Progenitor cell of endocrine pancreas (in vitro differentiated cells): ENCODE data around the gene LRRC72. TPM values are rescaled to one million over a fixed set of nuclear protein-coding genes. Genes with fewer than 3 reads are reported as not detected.

Source experiments
- DNase-seq: peaks from one replicate; pipeline ENCODE4 v3.0.0; 2021; ENCODE audit warnings: low spot score; ENCODE audit not compliant: unreplicated experiment
- H3K27ac Mint-ChIP-seq: 2 replicates; pipeline ENCODE4 v1.8.0; 2021; ENCODE audit warnings: mild to moderate bottlenecking, moderate library complexity, mixed read lengths
- H3K27me3 Mint-ChIP-seq: 2 replicates; pipeline ENCODE4 v1.8.0; 2021; ENCODE audit warnings: mixed read lengths
- H3K36me3 Mint-ChIP-seq: 2 replicates; pipeline ENCODE4 v1.8.0; 2022; ENCODE audit warnings: mixed read lengths; ENCODE audit not compliant: insufficient read depth
- H3K4me1 Mint-ChIP-seq: 2 replicates; pipeline ENCODE4 v1.8.0; 2021; ENCODE audit warnings: low read depth, mixed read lengths
- H3K4me3 Mint-ChIP-seq: 2 replicates; pipeline ENCODE4 v1.8.0; 2021; ENCODE audit warnings: low read depth, mild to moderate bottlenecking, moderate library complexity, mixed read lengths
- H3K9me3 Mint-ChIP-seq: 2 replicates; pipeline ENCODE4 v1.8.0; 2021; ENCODE audit warnings: low read depth, mixed read lengths
- total RNA-seq: library from RNA; stranded (reverse); gene quantifications from 2 replicates; pipeline ENCODE4 v1.2.1, GENCODE V29; 2021
- TF ChIP-seq, protein P1 (sequence below): fragments of 200-600 bp; sonication (generic); IDR thresholded peaks from one replicate; pipeline ENCODE4 v1.5.0; 2021; ENCODE audit warnings: antibody characterized with exemption, mild to moderate bottlenecking; ENCODE audit not compliant: unreplicated experiment

The LRRC72 gene
- total RNA-seq, 1 donor from 2014 or later: not detected

DNA sequence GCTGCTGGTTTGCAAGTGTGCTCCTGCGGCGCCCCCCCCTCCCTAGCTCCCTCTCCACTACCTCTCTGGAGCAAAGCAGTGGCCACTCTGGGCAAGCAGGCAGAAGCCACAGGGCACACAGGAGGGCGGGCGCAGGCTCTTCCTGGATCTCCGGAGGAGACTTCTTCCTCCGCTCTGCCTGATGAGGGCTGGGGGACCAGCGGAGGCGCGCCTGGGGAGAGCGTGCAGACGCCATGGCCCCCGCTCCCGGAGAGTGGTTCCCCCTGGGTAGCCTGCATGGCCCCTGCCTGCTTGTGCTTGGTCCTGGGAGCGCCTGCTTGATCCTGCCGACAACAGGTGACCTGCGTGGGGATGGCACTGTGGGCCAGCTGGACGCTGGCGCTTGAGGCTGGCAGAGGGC lies 89.9 kb downstream of the LRRC72 start:
- peaks cover 4% of the 10 kb centered on the region for H3K4me1 Mint-ChIP-seq
- H3K27me3 Mint-ChIP-seq: no peaks in the 10 kb centered on the region
- H3K36me3 Mint-ChIP-seq: peaks cover 25% of the 10 kb centered on the region
- TF ChIP-seq, protein P1, sequence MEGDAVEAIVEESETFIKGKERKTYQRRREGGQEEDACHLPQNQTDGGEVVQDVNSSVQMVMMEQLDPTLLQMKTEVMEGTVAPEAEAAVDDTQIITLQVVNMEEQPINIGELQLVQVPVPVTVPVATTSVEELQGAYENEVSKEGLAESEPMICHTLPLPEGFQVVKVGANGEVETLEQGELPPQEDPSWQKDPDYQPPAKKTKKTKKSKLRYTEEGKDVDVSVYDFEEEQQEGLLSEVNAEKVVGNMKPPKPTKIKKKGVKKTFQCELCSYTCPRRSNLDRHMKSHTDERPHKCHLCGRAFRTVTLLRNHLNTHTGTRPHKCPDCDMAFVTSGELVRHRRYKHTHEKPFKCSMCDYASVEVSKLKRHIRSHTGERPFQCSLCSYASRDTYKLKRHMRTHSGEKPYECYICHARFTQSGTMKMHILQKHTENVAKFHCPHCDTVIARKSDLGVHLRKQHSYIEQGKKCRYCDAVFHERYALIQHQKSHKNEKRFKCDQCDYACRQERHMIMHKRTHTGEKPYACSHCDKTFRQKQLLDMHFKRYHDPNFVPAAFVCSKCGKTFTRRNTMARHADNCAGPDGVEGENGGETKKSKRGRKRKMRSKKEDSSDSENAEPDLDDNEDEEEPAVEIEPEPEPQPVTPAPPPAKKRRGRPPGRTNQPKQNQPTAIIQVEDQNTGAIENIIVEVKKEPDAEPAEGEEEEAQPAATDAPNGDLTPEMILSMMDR: no peak
- H3K27ac Mint-ChIP-seq: no peak overlapping the region
- no peak overlapping the region for H3K4me3 Mint-ChIP-seq
- no peaks in the 10 kb centered on the region for H3K9me3 Mint-ChIP-seq
- no peak for DNase-seq

DNA sequence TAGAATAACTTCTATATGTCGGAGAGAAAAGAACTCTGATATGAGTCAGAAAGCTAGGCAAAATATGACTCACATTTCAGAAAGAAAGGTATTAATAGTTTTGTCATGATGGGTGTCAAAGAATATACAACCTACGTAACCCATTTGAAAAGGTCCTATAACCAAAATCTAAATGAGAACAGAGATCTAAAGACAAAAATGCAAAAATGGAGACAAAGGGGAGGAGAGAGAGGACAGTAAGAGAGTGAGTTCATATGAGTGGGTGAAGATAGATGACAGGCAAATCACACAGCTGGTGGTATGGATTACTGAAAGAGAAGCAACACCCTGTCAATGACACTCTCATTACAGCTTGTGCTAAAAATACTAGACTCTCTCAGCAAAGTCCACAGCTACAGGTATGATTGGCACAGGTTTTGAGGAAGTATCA lies 93.4 kb downstream of the LRRC72 start:
- no peak overlapping the region for H3K4me3 Mint-ChIP-seq
- no peaks in the 10 kb centered on the region for H3K9me3 Mint-ChIP-seq
- H3K27me3 Mint-ChIP-seq: no peaks in the 10 kb centered on the region
- H3K27ac Mint-ChIP-seq: peak overlapping the region; percentile 56
- peaks cover 31% of the 10 kb centered on the region for H3K36me3 Mint-ChIP-seq
- no peaks in the 10 kb centered on the region for H3K4me1 Mint-ChIP-seq
- no peak for DNase-seq
- TF ChIP-seq, protein P1: no peak

DNA sequence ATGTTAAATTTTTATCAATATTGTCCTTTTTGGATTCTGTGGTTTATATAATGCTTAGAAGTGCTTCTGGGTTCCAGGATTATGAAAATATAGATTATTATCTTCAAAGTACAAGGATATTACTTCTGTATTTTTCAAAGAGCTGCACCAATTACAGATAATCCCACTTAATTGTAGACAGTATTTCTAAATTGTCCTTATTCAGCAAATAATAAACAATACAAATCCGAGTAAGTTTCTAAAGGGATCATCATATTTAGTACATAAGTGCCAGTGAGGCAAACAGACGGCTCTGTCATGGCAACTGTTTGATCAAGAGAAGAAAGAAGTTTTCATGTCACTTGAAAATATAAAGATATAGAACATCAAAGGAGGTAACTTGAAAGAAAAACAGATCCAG lies 99.8 kb downstream of the LRRC72 start:
- Mint-ChIP-seq H3K36me3 (peaks cover 16% of the 10 kb centered on the region), H3K4me3 (no peak overlapping the region), H3K9me3 (no peaks in the 10 kb centered on the region), H3K27me3 (no peaks in the 10 kb centered on the region), H3K27ac (no peak overlapping the region), H3K4me1 (peaks cover 2% of the 10 kb centered on the region)
- no peak for DNase-seq
- TF ChIP-seq, protein P1: no peak

DNA sequence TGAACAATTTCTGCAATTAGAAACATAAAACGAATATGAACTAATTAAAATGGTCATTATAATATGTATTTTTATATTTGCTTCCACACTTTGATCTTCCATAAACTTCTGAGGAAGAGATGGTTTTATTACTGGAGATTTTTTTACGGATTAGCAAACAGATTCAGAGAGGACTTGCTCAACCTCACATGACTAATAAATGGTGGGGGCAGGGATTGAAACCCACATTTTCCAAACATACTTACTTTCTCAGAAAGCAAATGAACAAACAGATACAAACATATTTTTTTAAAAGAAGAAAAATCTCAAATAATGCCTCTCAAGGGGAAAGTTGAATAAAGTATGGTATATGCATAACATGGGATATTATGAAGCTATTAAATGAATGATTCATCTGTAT lies 100.6 kb downstream of the LRRC72 start:
- TF ChIP-seq, protein P1: no peak
- Mint-ChIP-seq H3K4me3 (no peak overlapping the region), H3K4me1 (peaks cover 2% of the 10 kb centered on the region), H3K27ac (no peak overlapping the region), H3K9me3 (no peaks in the 10 kb centered on the region), H3K27me3 (no peaks in the 10 kb centered on the region), H3K36me3 (peaks cover 15% of the 10 kb centered on the region)
- no peak for DNase-seq

DNA sequence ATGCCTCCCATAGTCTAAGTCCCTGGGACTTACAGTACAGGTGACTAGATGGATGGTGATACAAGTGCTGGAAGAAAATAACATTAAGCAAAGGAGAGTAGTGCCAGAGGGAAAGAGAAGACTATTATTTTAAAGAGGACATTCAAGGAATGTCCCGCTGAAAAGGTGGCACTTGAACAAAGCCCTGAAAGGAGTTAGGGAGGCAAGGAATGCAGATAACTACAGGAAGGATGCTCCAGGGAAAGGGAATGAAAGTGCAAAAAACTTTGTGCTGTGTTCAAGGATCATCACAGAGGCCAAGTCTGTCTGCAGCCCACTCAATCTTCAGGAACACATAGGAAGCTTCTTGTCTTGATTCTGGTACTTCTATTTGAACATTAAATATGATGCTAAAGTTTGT lies 104.0 kb downstream of the LRRC72 start:
- no peaks in the 10 kb centered on the region for H3K9me3 Mint-ChIP-seq

More for the DNA sequence above, 104.0 kb downstream of the LRRC72 start:
- Mint-ChIP-seq H3K27me3 (no peaks in the 10 kb centered on the region), H3K36me3 (peaks cover 13% of the 10 kb centered on the region), H3K4me1 (peaks cover 2% of the 10 kb centered on the region), H3K4me3 (no peak overlapping the region), H3K27ac (no peak overlapping the region)
- TF ChIP-seq, protein P1: no peak
- no peak for DNase-seq

Other genes starting within 250 kb of the LRRC72 start
- 3.8 and 4.5 TPM in 2 replicates for gene CRPPA, start 105.3 kb upstream of the LRRC72 start, total RNA-seq
- gene SOSTDC1, start 61.1 kb upstream of the LRRC72 start, total RNA-seq: 0.41 and 0.73 TPM in 2 replicates
- 26.4 and 26.5 TPM in 2 replicates for gene ANKMY2, start 118.9 kb downstream of the LRRC72 start, total RNA-seq
- gene BZW2, start 119.4 kb downstream of the LRRC72 start, total RNA-seq: 72.7 and 75.6 TPM in 2 replicates
- gene TSPAN13, start 226.9 kb downstream of the LRRC72 start, total RNA-seq: 112 and 116 TPM in 2 replicates